Psoas muscle (tissue), 8 donors: ENCODE measurements around the gene TSPYL2. TPM values are rescaled to one million over a fixed set of nuclear protein-coding genes. Genes with fewer than 3 reads are reported as not detected.

Source experiments
- ATAC-seq, 4 donors: fragments of 200-7000 bp; cut with Tn5 transposase; one replicate each; pipeline ENCODE4 v1.9.1; 2020; ENCODE audit warnings: moderate library complexity in 3 of 4, mild to moderate bottlenecking in 2 of 4
- DNase-seq, 2 donors: peaks; one replicate each; pipeline ENCODE4 v3.0.0-alpha.2; 2020
- H3K27ac ChIP-seq: fragments of 200-600 bp; one replicate; pipeline ENCODE4 v1.8.0; 2022
- H3K27me3 ChIP-seq, 3 donors: fragments of 200-600 bp in 1 of 3; one replicate each; pipeline versions ENCODE4 v1.6.1 to v1.8.0; 2013 to 2022; ENCODE audit warnings: low read length in 2 of 3, mild to moderate bottlenecking in 2 of 3, moderate library complexity in 1 of 3; ENCODE audit not compliant: insufficient read depth in 3 of 3
- H3K36me3 ChIP-seq, 2 donors: fragments of 200-600 bp in 1 of 2; one replicate each; pipeline versions ENCODE4 v1.6.1 to v1.8.0; 2013 to 2022; ENCODE audit warnings: low read depth in 1 of 2, mild to moderate bottlenecking in 1 of 2, moderate library complexity in 1 of 2; ENCODE audit not compliant: insufficient read depth in 1 of 2
- H3K4me1 ChIP-seq: fragments of 200-600 bp; one replicate; pipeline ENCODE4 v1.8.0; 2022
- H3K4me3 ChIP-seq: fragments of 200-600 bp; one replicate; pipeline ENCODE4 v1.8.0; 2022; ENCODE audit warnings: mild to moderate bottlenecking
- H3K9me3 ChIP-seq: fragments of 200-600 bp; one replicate; pipeline ENCODE4 v1.8.0; 2022
- CTCF ChIP-seq: fragments of 200-600 bp; IDR thresholded peaks from one replicate; pipeline ENCODE4 v1.8.0; 2022; ENCODE audit warnings: antibody characterized with exemption
- WGBS, 3 donors: extraction: QIAGEN DNeasy Blood & Tissue Kit; methylation state at CpG; one replicate each; pipeline versions ENCODE4 v1.1.6 to v1.1.7; 2013; 5-methylcytosine and 5-hydroxymethylcytosine counted together
- intact Hi-C, 2 donors: fragments of 100-400 bp; cut with DNase I; formaldehyde crosslinking; loops; one replicate each; pipeline versions ENCODE4 v1.11.0 to v1.14.2; 2022
- polyA plus RNA-seq, 3 donors: library from polyadenylated mRNA; stranded (reverse); fragments of 200-250 nt; gene quantifications; one replicate each; pipeline ENCODE4 v1.2.3, GENCODE V29; 2013
- total RNA-seq, 4 donors: library from RNA; stranded (reverse); fragmentation: NEBNext Ultra II Directional in 2 of 4; extraction: Animal tissue kit (Norgen Biotek cat#: 25700) in 2 of 4; gene quantifications; one replicate each; pipeline versions ENCODE4 v1.2.1 to v1.2.4, GENCODE V29; 2021 to 2023
- donor health status: healthy with polysubstance abuse.
- donor health status: DM: no; HTN: no; CAD: no; lungs with moderate emphysema.
- donor health status: Bipolar disorder and iron deficiency.
- donor health status: healthy.
- donor health status: DM: yes; HTN: yes; CAD: no.
- donor health status: DM: no; HTN: no; CAD: no.
- donor health status: DM: no; HTN: no; CAD: no.
- donor health status: DM: yes; HTN: yes; CAD: no.

The TSPYL2 gene
- total and polyA plus RNA-seq, 7 donors: 9.2 to 56.4 (median 23.2) TPM

GRCh38 chrX:53082773-53083616, 828 bp downstream of the TSPYL2 start:
- intact Hi-C loops: loop anchor here (5.0 to 10.0 kb wide), 2 partner anchors 142 to 199 kb away; partner anchors contain the start of genes IQSEC2 (in 1 of the 2) and KDM5C (in 1 of the 2)
- H3K27ac ChIP-seq: peak overlapping the region; percentile 81
- ATAC-seq (no peak), DNase-seq (no peak)
- no peaks in the 10 kb centered on the region for H3K4me1 ChIP-seq
- H3K36me3 ChIP-seq: peaks cover 0 to 18% of the 10 kb centered on the region in 2 donors
- TF ChIP-seq CTCF: no peak
- H3K27me3 ChIP-seq: peaks cover 0 to 31% (median 0%) of the 10 kb centered on the region in 3 donors
- 9 to 40% (median 10%) methylated on average over 29 to 31 of the region's 31 CpGs for WGBS, 3 donors
- no peaks in the 10 kb centered on the region for H3K9me3 ChIP-seq
- peak overlapping the region; percentile 73 for H3K4me3 ChIP-seq

- TF ChIP-seq CTCF: no peak
- H3K36me3 ChIP-seq: peaks cover 0 to 18% of the 10 kb centered on the region in 2 donors
- intact Hi-C loops: loop anchor here (5.0 to 10.0 kb wide), 2 partner anchors 141 to 198 kb away; partner anchors contain the start of genes IQSEC2 (in 1 of the 2) and KDM5C (in 1 of the 2)
- 66 to 90% (median 86%) methylated on average over 4 of the region's 4 CpGs for WGBS, 3 donors
- DNase-seq (no peak), ATAC-seq (no peak)
- H3K4me3 ChIP-seq: peak overlapping the region; percentile 73
- no peaks in the 10 kb centered on the region for H3K4me1 ChIP-seq
- no peaks in the 10 kb centered on the region for H3K9me3 ChIP-seq
- H3K27ac ChIP-seq: no peak overlapping the region
- peaks cover 0 to 40% (median 0%) of the 10 kb centered on the region in 3 donors for H3K27me3 ChIP-seq
Measured at GRCh38 chrX:53084043-53084570, 1.9 kb downstream of the TSPYL2 start.

- intact Hi-C loops: loop anchor here (5.0 to 10.0 kb wide), 2 partner anchors 140 to 197 kb away; partner anchors contain the start of genes IQSEC2 (in 1 of the 2) and KDM5C (in 1 of the 2)
- ATAC-seq: no peak
- no peaks in the 10 kb centered on the region for H3K4me1 ChIP-seq
- DNase-seq: no peak
- no peaks in the 10 kb centered on the region for H3K9me3 ChIP-seq
- peaks cover 0 to 18% of the 10 kb centered on the region in 2 donors for H3K36me3 ChIP-seq
- no peak for TF ChIP-seq CTCF
- H3K27ac ChIP-seq: no peak overlapping the region
- H3K27me3 ChIP-seq: peaks cover 0 to 38% (median 0%) of the 10 kb centered on the region in 3 donors
- no peak overlapping the region for H3K4me3 ChIP-seq
- 81 to 90% (median 84%) methylated on average over 7 to 9 of the region's 9 CpGs for WGBS, 3 donors
Measured at GRCh38 chrX:53084863-53085262, 2.7 kb downstream of the TSPYL2 start.

GRCh38 chrX:53085661-53086229, 3.6 kb downstream of the TSPYL2 start:
- H3K27ac ChIP-seq: no peak overlapping the region
- H3K9me3 ChIP-seq: no peaks in the 10 kb centered on the region
- H3K4me3 ChIP-seq: no peak overlapping the region
- 82 to 89% (median 86%) methylated on average over 17 of the region's 17 CpGs for WGBS, 3 donors
- ATAC-seq (no peak), DNase-seq (no peak)
- no peaks in the 10 kb centered on the region for H3K4me1 ChIP-seq
- TF ChIP-seq CTCF: no peak
- intact Hi-C loops: loop anchor here in 1 of 2 donors (10.0 kb wide), 1 partner anchor 139 kb away; the partner anchor contains the start of gene KDM5C
- H3K36me3 ChIP-seq: peaks cover 0 to 18% of the 10 kb centered on the region in 2 donors
- peaks cover 0 to 29% (median 0%) of the 10 kb centered on the region in 3 donors for H3K27me3 ChIP-seq
